Measurements from ENCODE around the gene DVL1. TPM values are rescaled to one million over a fixed set of nuclear protein-coding genes. Genes with fewer than 3 reads are reported as not detected.

Gene DVL1
- total and polyA plus RNA-seq, 10 of the 15 experiments (the other 5 are each of a cell fraction or from before 2014, with no cell fraction given) = 0.10 to 31.1 (median 4.6) TPM

GRCh38 chr1:1355416-1355815 lies 6.2 kb upstream of the DVL1 start:
- BruUV-seq (replicated peaks) = no TSS peak
- ATAC-seq = no peak
- ChIA-PET SMC1A (ENCODE audit: uncharacterized antibody, unreplicated experiment) (no interaction called here), RAD21 (ENCODE audit: unreplicated experiment) (no interaction called here), CTCF (no interaction called here), POLR2A (no interaction called here)
- no peaks in the 10 kb centered on the region for H4K20me1 ChIP-seq (ENCODE audit: control insufficient read depth, insufficient read depth)
- intact Hi-C loops (cut with micrococcal nuclease; ENCODE audit: unreplicated experiment) (no loop called here), in situ Hi-C loops (cut with MboI) (no loop called here)
- no peak overlapping the region for H3K4me2 ChIP-seq (ENCODE audit: control insufficient read depth, insufficient read depth)
- peaks cover 5% of the 10 kb centered on the region for H3K4me1 ChIP-seq (ENCODE audit: control insufficient read depth, insufficient read depth, low read length)
- 27% methylated on average over 13 of the region's 52 CpGs for WGBS (ENCODE audit: insufficient coverage, insufficient replicate concordance, low lambda C conversion rate, missing lambda C conversion rate)
- H2AFZ ChIP-seq (ENCODE audit: control insufficient read depth, low read depth, low read length) = no peak overlapping the region
- DNase-seq (ENCODE audit: low read depth, low spot score) = no peak
- no peak overlapping the region for H3K9ac ChIP-seq (ENCODE audit: control insufficient read depth, insufficient read depth, low read length)
- H3K9me3 ChIP-seq (replicated peaks; ENCODE audit: control insufficient read depth, insufficient read depth, low read length) = no peaks in the 10 kb centered on the region
- H3K4me3 ChIP-seq = no peak overlapping the region
- no peaks in the 10 kb centered on the region for H3K79me2 ChIP-seq (ENCODE audit: control insufficient read depth, insufficient read depth, low read length)
- TF ChIP-seq SUZ12 (IDR thresholded peaks at IDR 0.05; ENCODE audit: unreplicated experiment) = peak; percentile 54
- no peak for TF ChIP-seq PKNOX1 (IDR thresholded peaks at IDR 0.05)
- FAIRE-seq = no peak
- peaks cover 0 to 3% of the 10 kb centered on the region in 2 experiments; a peak in 2 of 4 replicates for H3K27me3 ChIP-seq (replicated peaks in 1 of 2; ENCODE audit: control insufficient read depth in 2 of 2, insufficient read depth in 2 of 2, low read length in 1 of 2)
- H3K27ac ChIP-seq (ENCODE audit: control insufficient read depth, insufficient read depth) = no peak overlapping the region
- no peaks in the 10 kb centered on the region for H3K36me3 ChIP-seq (ENCODE audit: control insufficient read depth in 2 of 2, insufficient read depth in 2 of 2, low read length in 1 of 2)

GRCh38 chr1:1354271-1355247 lies 5.3 kb upstream of the DVL1 start:
- Histone ChIP-seq H3K36me3 (ENCODE audit: control insufficient read depth in 2 of 2, insufficient read depth in 2 of 2, low read length in 1 of 2) (no peaks in the 10 kb centered on the region), H3K27me3 (replicated peaks in 1 of 2; ENCODE audit: control insufficient read depth in 2 of 2, insufficient read depth in 2 of 2, low read length in 1 of 2) (peaks cover 0 to 3% of the 10 kb centered on the region in 2 experiments; a peak in 2 of 4 replicates), H2AFZ (ENCODE audit: control insufficient read depth, low read depth, low read length) (no peak overlapping the region), H3K9ac (ENCODE audit: control insufficient read depth, insufficient read depth, low read length) (no peak overlapping the region), H3K9me3 (replicated peaks; ENCODE audit: control insufficient read depth, insufficient read depth, low read length) (no peaks in the 10 kb centered on the region), H3K4me3 (no peak overlapping the region), H3K27ac (ENCODE audit: control insufficient read depth, insufficient read depth) (no peak overlapping the region), H3K79me2 (ENCODE audit: control insufficient read depth, insufficient read depth, low read length) (no peaks in the 10 kb centered on the region), H3K4me1 (ENCODE audit: control insufficient read depth, insufficient read depth, low read length) (peaks cover 5% of the 10 kb centered on the region), H4K20me1 (ENCODE audit: control insufficient read depth, insufficient read depth) (no peaks in the 10 kb centered on the region), H3K4me2 (ENCODE audit: control insufficient read depth, insufficient read depth) (no peak overlapping the region)
- BruUV-seq (replicated peaks) = no TSS peak
- ChIA-PET RAD21 (ENCODE audit: unreplicated experiment) (no interaction called here), CTCF (no interaction called here), POLR2A (no interaction called here), SMC1A (ENCODE audit: uncharacterized antibody, unreplicated experiment) (no interaction called here)
- ATAC-seq = no peak
- DNase-seq (ENCODE audit: low read depth, low spot score) = no peak
- intact Hi-C loops (cut with micrococcal nuclease; ENCODE audit: unreplicated experiment) = no loop called here
- WGBS (ENCODE audit: insufficient coverage, insufficient replicate concordance, low lambda C conversion rate, missing lambda C conversion rate) = 55% methylated on average over 78 of the region's 116 CpGs
- no peak for FAIRE-seq
- in situ Hi-C loops (cut with MboI) = no loop called here
- no peak for TF ChIP-seq RBBP5 (conservative IDR thresholded peaks at IDR 0.05)
- TF ChIP-seq ZNF687 (IDR thresholded peaks at IDR 0.05) = no peak
- no peak for TF ChIP-seq MTA2 (IDR thresholded peaks at IDR 0.05; ENCODE audit: low read depth)
- TF ChIP-seq SREBF1 (IDR thresholded peaks at IDR 0.05; ENCODE audit: low read length) = no peak
- TF ChIP-seq NR2C2 (IDR thresholded peaks at IDR 0.05; ENCODE audit: borderline replicate concordance, control insufficient read depth, insufficient read length, low read depth) = no peak
- TF ChIP-seq MAX (IDR thresholded peaks at IDR 0.05; ENCODE audit: low read depth, low read length) = no peak
- TF ChIP-seq ZNF274 (IDR thresholded peaks at IDR 0.05; ENCODE audit: insufficient read depth, insufficient read length) = no peak
- no peak for TF ChIP-seq SUPT20H (IDR thresholded peaks at IDR 0.05; ENCODE audit: borderline replicate concordance, control insufficient read depth, low read depth, low read length)
- no peak for TF ChIP-seq POU2F2 (IDR thresholded peaks at IDR 0.05; ENCODE audit: borderline replicate concordance, low read depth, low read length)
